Measurements from ENCODE around the gene MPLKIP.
"Not testable (repeated sequence)": the region's sequence is repeated elsewhere in the genome, so short reads cannot be mapped to it uniquely, and the experiment has no call there.

Gene MPLKIP

GRCh38 chr7:40134428-40135316 lies at the start of gene MPLKIP, which contains the start of gene SUGCT:
MPLKIP (minus strand) TSS chr7:40134622; CDS start chr7:40134567, 55 bp downstream.
SUGCT (plus strand) TSS chr7:40135005.
- DNase-seq, result peak; percentile 84

GRCh38 chr7:40182452-40182851 lies 48.0 kb upstream of the MPLKIP start:
- no peak for DNase-seq

GRCh38 chr7:40177071-40177470 lies 42.6 kb upstream of the MPLKIP start:
- DNase-seq, result no peak

GRCh38 chr7:40175725-40176510 lies 41.5 kb upstream of the MPLKIP start:
- no peak for DNase-seq

- DNase-seq, result not testable (repeated sequence)
Measured at GRCh38 chr7:40175256-40175655, 40.8 kb upstream of the MPLKIP start.

- not testable (repeated sequence) for DNase-seq
Measured at GRCh38 chr7:40173121-40173520, 38.7 kb upstream of the MPLKIP start.

- DNase-seq, result not testable (repeated sequence)
Measured at GRCh38 chr7:40168266-40168665, 33.8 kb upstream of the MPLKIP start.

GRCh38 chr7:40167291-40167690 lies 32.9 kb upstream of the MPLKIP start:
- no peak for DNase-seq

GRCh38 chr7:40165216-40165615 lies 30.8 kb upstream of the MPLKIP start:
- no peak for DNase-seq

- no peak for DNase-seq
Measured at GRCh38 chr7:40162516-40162915, 28.1 kb upstream of the MPLKIP start.

GRCh38 chr7:40156988-40157387 lies 22.6 kb upstream of the MPLKIP start:
- no peak for DNase-seq

- no peak for DNase-seq
Measured at GRCh38 chr7:40151504-40151903, 17.1 kb upstream of the MPLKIP start.

- no peak for DNase-seq
Measured at GRCh38 chr7:40148671-40149070, 14.2 kb upstream of the MPLKIP start.

GRCh38 chr7:40148247-40148580 lies 13.8 kb upstream of the MPLKIP start:
- not testable (repeated sequence) for DNase-seq

GRCh38 chr7:40147371-40148246 lies 13.2 kb upstream of the MPLKIP start:
- no peak for DNase-seq

GRCh38 chr7:40145596-40146130 lies 11.2 kb upstream of the MPLKIP start:
- DNase-seq, result not testable (repeated sequence)

- DNase-seq, result not testable (repeated sequence)
Measured at GRCh38 chr7:40141916-40142315, 7.5 kb upstream of the MPLKIP start.

GRCh38 chr7:40139891-40140290 lies 5.5 kb upstream of the MPLKIP start:
- not testable (repeated sequence) for DNase-seq

- no peak for DNase-seq
Measured at GRCh38 chr7:40138973-40139372, 4.6 kb upstream of the MPLKIP start.

- no peak for DNase-seq
Measured at GRCh38 chr7:40137563-40137962, 3.1 kb upstream of the MPLKIP start.

- no peak for DNase-seq
Measured at GRCh38 chr7:40135317-40135610, 842 bp upstream of the MPLKIP start.

- no peak for DNase-seq
Measured at GRCh38 chr7:40133561-40134427, 628 bp downstream of the MPLKIP start.

Measured in NCI-H226 (cell line).